SK-N-SH treated with all-trans-retinoic acid at 6 μM for 48 hours (cell line): ENCODE data around the gene FHOD1.

Experiments
- ATAC-seq: fragments of 200-7000 bp; cut with Tn5 transposase; 3 replicates; pipeline ENCODE4 v1.9.1; 2020; ENCODE audit warnings: mild to moderate bottlenecking, moderate library complexity
- CSRNP3 ChIP-seq: fragments of 250-450 bp; sonication (Bioruptor Pico); IDR thresholded peaks from 2 replicates; pipeline ENCODE4 v1.5.1; 2021; ENCODE audit warnings: mild to moderate bottlenecking, moderate library complexity
- ESRRG ChIP-seq: fragments of 250-450 bp; sonication (Bioruptor Pico); IDR thresholded peaks from 2 replicates; pipeline ENCODE4 v1.6.1; 2021; ENCODE audit warnings: mild to moderate bottlenecking
- GLIS3 ChIP-seq: fragments of 250-450 bp; sonication (Bioruptor Pico); IDR thresholded peaks from 2 replicates; pipeline ENCODE4 v1.5.0; 2020; ENCODE audit warnings: mild to moderate bottlenecking, moderate library complexity
- PATZ1 ChIP-seq: fragments of 250-450 bp; sonication (Bioruptor Pico); IDR thresholded peaks from 2 replicates; pipeline ENCODE4 v1.8.0; 2020; ENCODE audit warnings: mild to moderate bottlenecking, moderate library complexity, borderline replicate concordance
- PPARA ChIP-seq: fragments of 250-450 bp; sonication (Bioruptor Pico); IDR thresholded peaks from 2 replicates; pipeline ENCODE4 v1.5.0; 2020; ENCODE audit warnings: mild to moderate bottlenecking, borderline replicate concordance
- SNAI2 ChIP-seq: fragments of 250-450 bp; sonication (Bioruptor Pico); IDR thresholded peaks from 2 replicates; pipeline ENCODE4 v1.5.0; 2020; ENCODE audit warnings: mild to moderate bottlenecking, moderate library complexity
- TOX ChIP-seq: fragments of 250-450 bp; sonication (Bioruptor Pico); IDR thresholded peaks from 2 replicates; pipeline ENCODE4 v1.8.0; 2021; ENCODE audit warnings: mild to moderate bottlenecking, moderate library complexity, borderline replicate concordance
- TSHZ2 ChIP-seq: fragments of 250-450 bp; sonication (Bioruptor Pico); IDR thresholded peaks from 2 replicates; pipeline ENCODE4 v1.5.0; 2020; ENCODE audit warnings: mild to moderate bottlenecking, moderate library complexity
- ZC3H10 ChIP-seq: fragments of 250-450 bp; sonication (Bioruptor Pico); IDR thresholded peaks from 2 replicates; pipeline ENCODE4 v1.5.1; 2021; ENCODE audit warnings: mild to moderate bottlenecking, moderate library complexity
- ZNF565 ChIP-seq: fragments of 450-650 bp; formaldehyde crosslinking; conservative IDR thresholded peaks from 2 replicates; pipeline ENCODE4 v1.5.0; 2020; ENCODE audit warnings: low read depth, mild to moderate bottlenecking, moderate library complexity
- ZNF8 ChIP-seq: fragments of 450-650 bp; formaldehyde crosslinking; IDR thresholded peaks from 2 replicates; pipeline ENCODE4 v1.5.0; 2020; ENCODE audit warnings: mild to moderate bottlenecking, moderate library complexity

The FHOD1 gene

GRCh38 chr16:67257486-67258160 lies 10.3 kb upstream of the FHOD1 start:
- TF ChIP-seq ESRRG (no peak), TOX (CRISPR knock-in tag) (no peak), TSHZ2 (CRISPR knock-in tag) (no peak)

GRCh38 chr16:67256701-67257230 lies 9.5 kb upstream of the FHOD1 start:
- no peak for ATAC-seq
- no peak for TF ChIP-seq ZNF565 (CRISPR knock-in tag)
- no peak for TF ChIP-seq GLIS3 (CRISPR knock-in tag)
- no peak for TF ChIP-seq CSRNP3 (CRISPR knock-in tag)
- no peak for TF ChIP-seq SNAI2 (CRISPR knock-in tag)
- TF ChIP-seq TOX (CRISPR knock-in tag) = no peak

More at GRCh38 chr16:67257486-67258160, 10.3 kb upstream of the FHOD1 start:
- ATAC-seq = no peak

GRCh38 chr16:67255553-67256221 lies 8.4 kb upstream of the FHOD1 start:
- ATAC-seq = no peak
- TF ChIP-seq PATZ1 (CRISPR knock-in tag) = no peak

- no peak for ATAC-seq
- no peak for TF ChIP-seq CSRNP3 (CRISPR knock-in tag)
- TF ChIP-seq ZNF8 (CRISPR knock-in tag) = no peak
- TF ChIP-seq ZC3H10 (CRISPR knock-in tag) = no peak
- TF ChIP-seq TSHZ2 (CRISPR knock-in tag) = no peak
- TF ChIP-seq PPARA = no peak
- TF ChIP-seq ZNF565 (CRISPR knock-in tag) = no peak
Observed at GRCh38 chr16:67254801-67255552, 7.7 kb upstream of the FHOD1 start.
